ENCODE measurements around the gene COA5.

COA5 gene

GRCh38 chr2:98571796-98572195 is 36.5 kb downstream of the COA5 start:
- no peak for DNase-seq (ENCODE audit: low spot score)

GRCh38 chr2:98571121-98571701 is 37.1 kb downstream of the COA5 start:
- DNase-seq (ENCODE audit: low spot score) = no peak

GRCh38 chr2:98570356-98570755 is 38.0 kb downstream of the COA5 start:
- DNase-seq (ENCODE audit: low spot score) = no peak

- no peak for DNase-seq (ENCODE audit: low spot score)
Measured at GRCh38 chr2:98569915-98570314, 38.4 kb downstream of the COA5 start.

- DNase-seq (ENCODE audit: low spot score) = no peak
Measured at GRCh38 chr2:98569197-98569793, 39.0 kb downstream of the COA5 start.

- no peak for DNase-seq (ENCODE audit: low spot score)
Measured at GRCh38 chr2:98568161-98568956, 40.0 kb downstream of the COA5 start.

GRCh38 chr2:98565941-98566340 is 42.4 kb downstream of the COA5 start:
- DNase-seq (ENCODE audit: low spot score) = no peak

GRCh38 chr2:98565286-98565860 is 42.9 kb downstream of the COA5 start:
- DNase-seq (ENCODE audit: low spot score) = no peak

GRCh38 chr2:98564541-98565132 is 43.7 kb downstream of the COA5 start:
- no peak for DNase-seq (ENCODE audit: low spot score)

GRCh38 chr2:98563394-98563793 is 44.9 kb downstream of the COA5 start:
- DNase-seq (ENCODE audit: low spot score) = no peak

GRCh38 chr2:98561902-98562695 is 46.2 kb downstream of the COA5 start:
- no peak for DNase-seq (ENCODE audit: low spot score)

GRCh38 chr2:98561018-98561417 is 47.3 kb downstream of the COA5 start:
- no peak for DNase-seq (ENCODE audit: low spot score)

- peak; percentile 39 for DNase-seq (ENCODE audit: low spot score)
Measured at GRCh38 chr2:98560256-98560771, 48.0 kb downstream of the COA5 start.

GRCh38 chr2:98559581-98559980 is 48.7 kb downstream of the COA5 start:
- no peak for DNase-seq (ENCODE audit: low spot score)

- no peak for DNase-seq (ENCODE audit: low spot score)
Measured at GRCh38 chr2:98558852-98559530, 49.3 kb downstream of the COA5 start.

GRCh38 chr2:98556344-98557033 is 51.8 kb downstream of the COA5 start:
- DNase-seq (ENCODE audit: low spot score) = no peak

- DNase-seq (ENCODE audit: low spot score) = no peak
Measured at GRCh38 chr2:98555696-98556095, 52.6 kb downstream of the COA5 start.

- no peak for DNase-seq (ENCODE audit: low spot score)
Measured at GRCh38 chr2:98554116-98554861, 54.0 kb downstream of the COA5 start.

GRCh38 chr2:98552499-98553179 is 55.7 kb downstream of the COA5 start:
- DNase-seq (ENCODE audit: low spot score) = no peak
